ENCODE measurements around the gene PVALB.

Gene PVALB

GRCh38 chr22:36775586-36775963 is 41.3 kb downstream of the PVALB start:
- in situ Hi-C loops (cut with MboI; ENCODE audit: low sequenced_read_pairs): no loop called here

GRCh38 chr22:36773935-36774334 is 42.9 kb downstream of the PVALB start:
- in situ Hi-C loops (cut with MboI; ENCODE audit: low sequenced_read_pairs): no loop called here

GRCh38 chr22:36772451-36772850 is 44.4 kb downstream of the PVALB start:
- in situ Hi-C loops (cut with MboI; ENCODE audit: low sequenced_read_pairs): no loop called here

- in situ Hi-C loops (cut with MboI; ENCODE audit: low sequenced_read_pairs): no loop called here
These were observed 45.3 kb downstream of the PVALB start for GRCh38 chr22:36771356-36772063.

- in situ Hi-C loops (cut with MboI; ENCODE audit: low sequenced_read_pairs): no loop called here
These were observed 46.2 kb downstream of the PVALB start for GRCh38 chr22:36770513-36771231.

GRCh38 chr22:36769541-36770512 is 47.0 kb downstream of the PVALB start:
- in situ Hi-C loops (cut with MboI; ENCODE audit: low sequenced_read_pairs): no loop called here

GRCh38 chr22:36768616-36769015 is 48.2 kb downstream of the PVALB start:
- in situ Hi-C loops (cut with MboI; ENCODE audit: low sequenced_read_pairs): no loop called here

- in situ Hi-C loops (cut with MboI; ENCODE audit: low sequenced_read_pairs): no loop called here
These were observed 48.7 kb downstream of the PVALB start for GRCh38 chr22:36768141-36768540.

GRCh38 chr22:36767035-36767775 is 49.6 kb downstream of the PVALB start:
- in situ Hi-C loops (cut with MboI; ENCODE audit: low sequenced_read_pairs): no loop called here

- in situ Hi-C loops (cut with MboI; ENCODE audit: low sequenced_read_pairs): no loop called here
These were observed 50.8 kb downstream of the PVALB start for GRCh38 chr22:36765943-36766450.

- in situ Hi-C loops (cut with MboI; ENCODE audit: low sequenced_read_pairs): no loop called here
These were observed 51.5 kb downstream of the PVALB start for GRCh38 chr22:36765131-36765942.

- in situ Hi-C loops (cut with MboI; ENCODE audit: low sequenced_read_pairs): no loop called here
These were observed 52.2 kb downstream of the PVALB start for GRCh38 chr22:36764641-36765040.

- in situ Hi-C loops (cut with MboI; ENCODE audit: low sequenced_read_pairs): no loop called here
These were observed 52.8 kb downstream of the PVALB start for GRCh38 chr22:36764060-36764459.

- in situ Hi-C loops (cut with MboI; ENCODE audit: low sequenced_read_pairs): no loop called here
These were observed 53.3 kb downstream of the PVALB start for GRCh38 chr22:36763576-36763975.

- in situ Hi-C loops (cut with MboI; ENCODE audit: low sequenced_read_pairs): no loop called here
These were observed 54.1 kb downstream of the PVALB start for GRCh38 chr22:36762687-36763260.

GRCh38 chr22:36761553-36762240 is 55.1 kb downstream of the PVALB start:
- in situ Hi-C loops (cut with MboI; ENCODE audit: low sequenced_read_pairs): no loop called here

- in situ Hi-C loops (cut with MboI; ENCODE audit: low sequenced_read_pairs): no loop called here
These were observed 56.0 kb downstream of the PVALB start for GRCh38 chr22:36760786-36761185.

GRCh38 chr22:36759481-36760159 is 57.2 kb downstream of the PVALB start:
- in situ Hi-C loops (cut with MboI; ENCODE audit: low sequenced_read_pairs): loop anchor here (10.0 kb wide), 1 partner anchor 215 kb away; no protein-coding TSS in a partner anchor

Data from HL-60/S4 treated with retinoic acid at 250 ng/mL for 4 days and 3 days (cell line).